ENCODE data around the gene CCDC124. TPM values are rescaled to one million over a fixed set of nuclear protein-coding genes. Genes with fewer than 3 reads are reported as not detected.

Gene CCDC124
- total and polyA plus RNA-seq, 11 donors, result 45.4 to 195 (median 71.8) TPM

DNA sequence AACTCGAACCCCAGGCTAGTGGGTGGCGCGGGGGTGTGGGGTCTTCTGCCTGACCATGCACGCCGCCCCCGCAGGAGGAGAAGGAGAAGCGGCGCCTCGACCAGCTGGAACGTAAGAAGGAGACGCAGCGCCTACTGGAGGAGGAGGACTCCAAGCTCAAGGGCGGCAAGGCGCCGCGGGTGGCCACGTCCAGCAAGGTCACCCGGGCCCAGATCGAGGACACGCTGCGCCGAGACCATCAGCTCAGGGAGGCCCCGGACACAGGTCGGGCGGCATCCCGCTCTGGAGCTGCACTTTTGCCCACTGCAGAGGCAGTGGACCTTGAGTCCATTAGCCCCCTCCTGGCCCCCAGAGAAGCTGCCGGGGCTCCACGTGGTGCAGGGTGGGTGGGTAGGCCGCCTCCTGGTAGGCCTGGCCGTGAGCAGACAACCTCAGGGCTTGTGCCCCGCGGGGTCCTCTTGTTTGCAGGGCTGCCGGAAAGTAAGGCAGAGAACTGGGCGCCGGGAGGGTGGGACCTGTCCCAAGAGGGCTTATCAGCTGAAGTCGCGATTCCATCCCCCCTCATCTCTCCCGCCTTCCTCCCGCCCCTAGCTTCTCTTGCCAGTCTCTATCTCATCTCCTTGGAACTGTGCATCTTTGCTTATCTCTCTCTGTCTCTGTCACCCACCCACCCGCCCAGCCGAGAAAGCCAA, 9.9 kb downstream of the CCDC124 start:
- H3K27ac ChIP-seq, result no peak overlapping the region
- WGBS, 4 donors, result 78 to 82% (median 81%) methylated on average over 23 to 41 of the region's 41 CpGs
- no peak overlapping the region for H3K4me3 ChIP-seq
- H3K27me3 ChIP-seq, result no peaks in the 10 kb centered on the region
- H3K36me3 ChIP-seq, result peaks cover 0 to 45% (median 19%) of the 10 kb centered on the region in 9 donors
- H3K9me3 ChIP-seq, result no peaks in the 10 kb centered on the region
- no peak for DNase-seq
- peaks cover 0 to 9% (median 5%) of the 10 kb centered on the region in 12 donors for H3K4me1 ChIP-seq
- TF ChIP-seq POLR2A (IDR thresholded peaks at IDR 0.05), result no peak
- TF ChIP-seq, protein P1, sequence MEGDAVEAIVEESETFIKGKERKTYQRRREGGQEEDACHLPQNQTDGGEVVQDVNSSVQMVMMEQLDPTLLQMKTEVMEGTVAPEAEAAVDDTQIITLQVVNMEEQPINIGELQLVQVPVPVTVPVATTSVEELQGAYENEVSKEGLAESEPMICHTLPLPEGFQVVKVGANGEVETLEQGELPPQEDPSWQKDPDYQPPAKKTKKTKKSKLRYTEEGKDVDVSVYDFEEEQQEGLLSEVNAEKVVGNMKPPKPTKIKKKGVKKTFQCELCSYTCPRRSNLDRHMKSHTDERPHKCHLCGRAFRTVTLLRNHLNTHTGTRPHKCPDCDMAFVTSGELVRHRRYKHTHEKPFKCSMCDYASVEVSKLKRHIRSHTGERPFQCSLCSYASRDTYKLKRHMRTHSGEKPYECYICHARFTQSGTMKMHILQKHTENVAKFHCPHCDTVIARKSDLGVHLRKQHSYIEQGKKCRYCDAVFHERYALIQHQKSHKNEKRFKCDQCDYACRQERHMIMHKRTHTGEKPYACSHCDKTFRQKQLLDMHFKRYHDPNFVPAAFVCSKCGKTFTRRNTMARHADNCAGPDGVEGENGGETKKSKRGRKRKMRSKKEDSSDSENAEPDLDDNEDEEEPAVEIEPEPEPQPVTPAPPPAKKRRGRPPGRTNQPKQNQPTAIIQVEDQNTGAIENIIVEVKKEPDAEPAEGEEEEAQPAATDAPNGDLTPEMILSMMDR (IDR thresholded peaks at IDR 0.05), result no peak
- no peak for ATAC-seq
- intact Hi-C loops (cut with DNase I), result loop anchor here in 1 of 10 donors (5.0 kb wide), 1 partner anchor 115 kb away; no protein-coding TSS in a partner anchor

DNA sequence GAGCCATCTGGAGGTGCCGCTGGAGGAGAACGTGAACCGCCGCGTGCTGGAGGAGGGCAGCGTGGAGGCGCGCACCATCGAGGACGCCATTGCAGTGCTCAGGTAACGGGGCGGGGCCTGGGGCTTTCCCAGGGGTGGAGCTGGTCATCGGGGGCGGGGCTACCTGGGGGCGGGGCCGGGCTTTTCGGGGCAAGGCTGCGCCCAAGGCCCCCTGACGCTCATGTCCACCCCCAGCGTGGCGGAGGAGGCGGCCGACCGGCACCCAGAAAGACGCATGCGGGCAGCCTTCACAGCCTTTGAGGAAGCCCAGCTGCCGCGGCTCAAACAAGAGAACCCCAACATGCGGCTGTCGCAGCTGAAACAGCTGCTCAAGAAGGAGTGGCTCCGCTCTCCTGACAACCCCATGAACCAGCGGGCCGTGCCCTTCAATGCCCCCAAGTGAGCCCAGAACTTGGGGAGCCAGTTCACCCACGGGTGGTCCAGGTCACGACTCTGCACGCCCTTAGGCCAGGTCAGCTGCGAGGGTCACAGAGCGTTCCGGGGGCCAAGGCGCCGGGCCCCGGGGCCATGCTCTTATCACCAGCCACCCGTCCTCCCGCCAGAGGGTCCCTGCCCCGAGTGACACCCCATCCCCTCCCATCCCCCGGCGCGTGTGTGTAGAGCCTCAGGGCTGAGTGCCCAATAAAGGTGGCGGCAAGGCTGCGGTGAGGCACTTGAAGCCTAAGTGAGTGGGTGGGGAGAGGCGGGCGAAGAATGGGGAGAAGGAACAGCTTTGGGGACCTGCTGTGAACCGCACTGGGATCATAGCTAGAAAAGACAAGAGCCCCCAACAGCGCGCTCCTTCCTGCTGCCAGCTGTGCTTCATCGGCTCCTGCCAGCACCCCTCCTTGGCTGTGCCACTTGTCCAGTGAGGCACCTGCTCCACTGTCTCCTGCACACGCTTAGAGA, 10.7 kb downstream of the CCDC124 start:
- intact Hi-C loops (cut with DNase I), result loop anchor here in 1 of 10 donors (5.0 kb wide), 1 partner anchor 114 kb away; no protein-coding TSS in a partner anchor
- H3K36me3 ChIP-seq, result peaks cover 0 to 41% (median 19%) of the 10 kb centered on the region in 9 donors

DNA sequence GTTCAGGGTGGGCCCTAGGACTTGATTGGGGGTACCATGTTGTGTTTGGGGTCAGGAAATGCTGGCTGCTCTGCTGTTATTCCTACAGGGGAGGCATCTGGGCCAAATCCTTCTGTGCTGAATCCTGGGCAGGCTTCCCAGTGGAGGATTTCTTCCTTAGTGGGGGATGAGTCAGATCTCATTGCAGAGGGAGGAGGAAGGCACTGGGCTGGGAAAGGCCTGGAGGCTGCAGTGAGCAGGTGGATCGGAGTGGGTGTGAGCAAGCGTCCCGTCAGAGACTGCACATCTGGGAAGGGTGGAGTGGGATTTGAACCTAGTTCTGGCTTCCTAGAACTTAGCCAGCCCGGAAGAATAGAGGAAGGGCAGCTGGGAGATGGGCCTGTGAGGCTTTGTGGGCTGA, 11.5 kb downstream of the CCDC124 start:
- no peak overlapping the region for H3K4me3 ChIP-seq
- peaks cover 0 to 20% (median 12%) of the 10 kb centered on the region in 12 donors for H3K4me1 ChIP-seq
- H3K27ac ChIP-seq, result no peak overlapping the region
- 71 to 91% (median 75%) methylated on average over 4 of the region's 4 CpGs for WGBS, 4 donors
- peak in 1 of 4 donors; percentile 15 for ATAC-seq
- TF ChIP-seq, protein P1 (IDR thresholded peaks at IDR 0.05), result no peak
- no peak for TF ChIP-seq POLR2A (IDR thresholded peaks at IDR 0.05)
- H3K9me3 ChIP-seq, result no peaks in the 10 kb centered on the region
- DNase-seq, result peak in 1 of 5 donors; percentile 54
- intact Hi-C loops (cut with DNase I), result loop anchor here in 1 of 10 donors (5.0 kb wide), 1 partner anchor 113 kb away; no protein-coding TSS in a partner anchor
- peaks cover 0 to 14% (median 4%) of the 10 kb centered on the region in 9 donors for H3K27me3 ChIP-seq
- peaks cover 0 to 34% (median 16%) of the 10 kb centered on the region in 9 donors for H3K36me3 ChIP-seq

More for the DNA sequence above, 10.7 kb downstream of the CCDC124 start:
- Histone ChIP-seq H3K27ac (no peak overlapping the region), H3K4me1 (peaks cover 0 to 12% (median 6%) of the 10 kb centered on the region in 12 donors), H3K4me3 (no peak overlapping the region), H3K9me3 (no peaks in the 10 kb centered on the region), H3K27me3 (peaks cover 0 to 7% (median 0%) of the 10 kb centered on the region in 9 donors)
- TF ChIP-seq, protein P1 (IDR thresholded peaks at IDR 0.05), result no peak
- no peak for TF ChIP-seq POLR2A (IDR thresholded peaks at IDR 0.05)
- ATAC-seq, result no peak
- 76 to 88% (median 85%) methylated on average over 34 to 57 of the region's 57 CpGs for WGBS, 4 donors
- DNase-seq, result no peak
